Spleen (tissue), 11 donors: ENCODE measurements around the gene FITM2. TPM values are rescaled to one million over a fixed set of nuclear protein-coding genes. Genes with fewer than 3 reads are reported as not detected.

Experiments used
- DNase-seq: peaks from one replicate; pipeline ENCODE4 v3.0.0-alpha.2; 2020
- H3K27ac ChIP-seq, 8 donors: fragments of 200-600 bp; sonication (generic) in 7 of 8; 1 replicate in 4 of 8; 2 replicates in 4 of 8; pipeline versions ENCODE4 v1.5.0 to v1.8.0; 2016 to 2021; ENCODE audit warnings: inconsistent platforms in 4 of 8, mild to moderate bottlenecking in 4 of 8, moderate library complexity in 1 of 8
- H3K27me3 ChIP-seq, 7 donors: fragments of 200-600 bp; sonication (generic) in 6 of 7; replicated peaks in 1 of 7; 1 replicate in 4 of 7; 2 replicates in 3 of 7; pipeline versions ENCODE4 v1.5.0 to v1.8.0; 2016 to 2021; ENCODE audit warnings: inconsistent platforms in 3 of 7, mild to moderate bottlenecking in 1 of 7
- H3K36me3 ChIP-seq, 6 donors: fragments of 200-600 bp; sonication (generic) in 5 of 6; 1 replicate in 4 of 6; 2 replicates in 2 of 6; pipeline versions ENCODE4 v1.5.0 to v1.8.0; 2016 to 2021; ENCODE audit warnings: inconsistent platforms in 2 of 6
- H3K4me1 ChIP-seq, 6 donors: fragments of 200-600 bp; sonication (generic) in 5 of 6; 1 replicate in 3 of 6; 2 replicates in 3 of 6; pipeline versions ENCODE4 v1.5.0 to v1.8.0; 2016 to 2021; ENCODE audit warnings: inconsistent platforms in 3 of 6
- H3K4me3 ChIP-seq, 8 donors: fragments of 200-600 bp; sonication (generic) in 7 of 8; 1 replicate in 4 of 8; 2 replicates in 4 of 8; pipeline versions ENCODE4 v1.5.0 to v1.8.0; 2016 to 2021; ENCODE audit warnings: inconsistent platforms in 4 of 8, mild to moderate bottlenecking in 4 of 8, moderate library complexity in 2 of 8
- H3K9me3 ChIP-seq, 8 donors: fragments of 200-600 bp; sonication (generic) in 7 of 8; 1 replicate in 4 of 8; 2 replicates in 4 of 8; pipeline versions ENCODE4 v1.5.0 to v1.8.0; 2016 to 2021; ENCODE audit warnings: inconsistent platforms in 4 of 8
- CTCF ChIP-seq, 11 experiments: fragments of 200-600 bp in 7 of 11; fragments of 450-650 bp in 4 of 11; sonication (generic) in 4 of 11; IDR thresholded peaks in 8 of 11; conservative IDR thresholded peaks in 3 of 11; 1 replicate in 7 of 11; 2 replicates in 4 of 11; pipeline versions ENCODE4 v1.4.0 to v1.8.0; 2016 to 2021; ENCODE audit warnings: antibody characterized with exemption in 11 of 11, inconsistent platforms in 4 of 11, mild to moderate bottlenecking in 1 of 11
- POLR2A ChIP-seq, 3 donors: fragments of 450-650 bp; IDR thresholded peaks; one replicate each; pipeline ENCODE4 v1.5.1; 2017; ENCODE audit warnings: antibody characterized with exemption in 3 of 3, mild to moderate bottlenecking in 1 of 3
- POLR2AphosphoS5 ChIP-seq, 3 donors: sonication (generic); formaldehyde crosslinking; IDR thresholded peaks; one replicate each; pipeline ENCODE4 v1.5.1; 2017; ENCODE audit warnings: antibody characterized with exemption in 3 of 3
- WGBS, 5 donors: extraction: QIAGEN DNeasy Blood & Tissue Kit in 3 of 5; methylation state at CpG; one replicate each; pipeline versions ENCODE4 v1.1.5 to v1.1.7; 2013 to 2018; 5-methylcytosine and 5-hydroxymethylcytosine counted together
- intact Hi-C: fragments of 100-400 bp; cut with DNase I; formaldehyde crosslinking; loops from one replicate; pipeline ENCODE4 v1.15.0; 2023; ENCODE audit warnings: low total_unique reads
- polyA plus RNA-seq, 3 donors: library from polyadenylated mRNA; stranded (reverse); fragments of 200-250 nt; gene quantifications; one replicate each; pipeline ENCODE4 v1.2.1, GENCODE V29; 2013
- total RNA-seq, 7 donors: library from RNA; depleted of rRNA in 3 of 7; stranded (reverse); fragments of >200 nt in 3 of 7; fragmentation: NEBNext Ultra II Directional in 4 of 7; extraction: Animal tissue kit (Norgen Biotek cat#: 25700) in 4 of 7; gene quantifications; one replicate each; pipeline versions ENCODE4 v1.1.0 to v1.2.1, GENCODE V29; 2016 to 2021
- donor health status: healthy with polysubstance abuse.
- donor health status: DM: no; HTN: no; CAD: no; lungs with moderate emphysema.
- donor health status: DM: no; HTN: no; CAD: no.
- donor health status: Bipolar disorder and iron deficiency.
- donor health status: healthy.
- donor health status: DM: no; HTN: no; CAD: no.
- donor health status: DM: yes; HTN: yes; CAD: no.

The FITM2 gene
- total and polyA plus RNA-seq, 10 donors, result 1.0 to 5.7 (median 4.7) TPM

DNA sequence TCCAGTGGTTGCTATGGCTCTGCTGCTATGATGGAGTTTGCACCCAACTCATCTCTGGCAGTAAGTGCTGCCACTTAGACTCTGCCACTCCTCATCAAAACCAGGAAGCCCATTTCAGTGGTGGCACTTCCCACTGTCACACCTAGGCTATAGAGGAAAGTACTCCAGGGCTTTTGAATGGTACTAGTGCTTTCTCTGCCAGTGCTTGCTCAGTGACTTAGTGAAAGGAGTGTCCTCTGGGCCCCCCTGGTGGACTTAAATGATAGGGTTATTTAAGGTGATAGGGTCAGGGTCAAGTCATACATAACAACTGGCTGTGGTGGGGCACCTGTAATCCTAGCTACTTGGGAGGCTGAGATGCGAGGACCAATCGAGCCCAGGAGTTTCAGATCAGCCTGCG is 22.8 kb downstream of the FITM2 start:
- 92 to 97% (median 95%) methylated on average over 3 of the region's 3 CpGs for WGBS, 5 donors
- DNase-seq, result no peak
- no peak overlapping the region for H3K4me3 ChIP-seq
- intact Hi-C loops, result no loop called here
- peaks cover 0 to 8% (median 0%) of the 10 kb centered on the region in 8 donors for H3K9me3 ChIP-seq
- H3K36me3 ChIP-seq, result peaks cover 0 to 12% (median 0%) of the 10 kb centered on the region in 6 donors
- TF ChIP-seq POLR2A (IDR thresholded peaks at IDR 0.05) (no peak), CTCF (IDR thresholded peaks at IDR 0.05 in 8 of 11, conservative IDR thresholded peaks at IDR 0.05 in 3 of 11) (no peak), POLR2AphosphoS5 (IDR thresholded peaks at IDR 0.05) (no peak)
- H3K4me1 ChIP-seq, result no peaks in the 10 kb centered on the region
- no peaks in the 10 kb centered on the region for H3K27me3 ChIP-seq
- H3K27ac ChIP-seq, result no peak overlapping the region

DNA sequence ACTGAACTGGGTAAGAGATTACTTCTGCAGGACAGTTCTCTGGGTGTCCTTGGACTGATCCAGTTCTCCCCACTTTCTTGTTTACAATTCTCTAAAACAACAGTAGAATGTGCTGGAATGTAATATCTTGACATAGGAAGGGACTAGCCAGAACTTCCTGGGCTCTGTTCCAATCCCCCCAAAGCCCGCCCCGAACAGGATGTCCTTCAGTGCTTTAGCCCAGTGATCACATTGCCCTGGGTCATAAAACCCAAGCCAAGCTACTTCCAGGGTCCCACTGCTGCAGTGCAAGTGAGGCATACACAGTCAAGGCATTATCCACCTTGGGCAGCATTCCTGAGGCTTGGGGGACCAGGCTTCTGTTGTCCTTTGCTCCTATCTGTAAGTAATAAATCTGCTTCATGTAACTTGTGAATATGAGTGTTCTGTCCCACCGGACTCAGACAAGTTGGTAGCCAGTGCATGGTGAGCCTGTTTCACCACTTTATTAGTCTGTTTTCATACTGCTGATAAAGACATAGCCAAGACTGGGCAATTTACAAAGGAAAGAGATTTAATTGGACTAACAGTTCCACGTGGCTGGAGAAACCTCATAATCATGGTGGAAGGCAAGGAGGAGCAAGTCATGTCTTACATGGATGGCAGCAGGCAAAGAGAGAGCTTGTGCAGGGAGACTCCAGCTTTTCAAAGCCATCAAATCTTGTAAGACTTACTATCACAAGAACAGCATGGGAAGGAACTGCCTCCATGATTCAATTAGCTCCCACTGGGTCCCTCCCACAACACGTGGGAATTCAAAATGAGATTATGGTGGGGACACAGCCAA is 23.5 kb downstream of the FITM2 start:
- Histone ChIP-seq H3K27me3 (no peaks in the 10 kb centered on the region), H3K4me3 (no peak overlapping the region), H3K27ac (no peak overlapping the region), H3K9me3 (peaks cover 0 to 8% (median 0%) of the 10 kb centered on the region in 8 donors), H3K4me1 (no peaks in the 10 kb centered on the region), H3K36me3 (peaks cover 0 to 12% (median 0%) of the 10 kb centered on the region in 6 donors)
- WGBS, 5 donors, result 71 to 89% (median 75%) methylated on average over 5 of the region's 5 CpGs
- DNase-seq, result no peak
- intact Hi-C loops, result no loop called here
- TF ChIP-seq CTCF (IDR thresholded peaks at IDR 0.05 in 8 of 11, conservative IDR thresholded peaks at IDR 0.05 in 3 of 11) (no peak), POLR2A (IDR thresholded peaks at IDR 0.05) (no peak), POLR2AphosphoS5 (IDR thresholded peaks at IDR 0.05) (no peak)

- H3K27ac ChIP-seq, result no peak overlapping the region
- no peak for DNase-seq
These were observed 27.0 kb downstream of the FITM2 start for GRCh38 chr20:44284032-44284431.

More at GRCh38 chr20:44284032-44284431, 27.0 kb downstream of the FITM2 start:
- TF ChIP-seq POLR2A (IDR thresholded peaks at IDR 0.05) (no peak), CTCF (IDR thresholded peaks at IDR 0.05 in 8 of 11, conservative IDR thresholded peaks at IDR 0.05 in 3 of 11) (no peak), POLR2AphosphoS5 (IDR thresholded peaks at IDR 0.05) (no peak)
- Histone ChIP-seq H3K36me3 (peaks cover 0 to 9% (median 0%) of the 10 kb centered on the region in 6 donors), H3K4me1 (no peaks in the 10 kb centered on the region), H3K9me3 (peaks cover 0 to 8% (median 0%) of the 10 kb centered on the region in 8 donors), H3K4me3 (no peak overlapping the region), H3K27me3 (no peaks in the 10 kb centered on the region)
- 78 to 100% (median 94%) methylated on average over 1 of the region's 1 CpG for WGBS, 5 donors
- intact Hi-C loops, result no loop called here
